ENCODE measurements around the gene SASH1.

Gene SASH1

GRCh38 chr6:148465670-148466069 is 123.0 kb downstream of the SASH1 start:
- no peak for DNase-seq (ENCODE audit: low spot score)
- TF ChIP-seq CTCF (conservative IDR thresholded peaks at IDR 0.05; ENCODE audit: low read depth), result no peak
- POLR2A ChIA-PET (ENCODE audit: low non-redundant PET), result no interaction called here
- CTCF ChIA-PET, result interaction anchor here (0.6 to 0.8 kb wide), 3 partner anchors 73 to 234 kb away, joined by 3 to 4 read pairs (median 3); no protein-coding TSS in a partner anchor
- no peak overlapping the region for H3K27ac ChIP-seq

- no peak for TF ChIP-seq CTCF (conservative IDR thresholded peaks at IDR 0.05; ENCODE audit: low read depth)
- no peak for DNase-seq (ENCODE audit: low spot score)
- ChIA-PET POLR2A (ENCODE audit: low non-redundant PET) (no interaction called here), CTCF (interaction anchor here (0.6 kb wide), 2 partner anchors 73 to 78 kb away, joined by 3 to 4 read pairs; no protein-coding TSS in a partner anchor)
- no peak overlapping the region for H3K27ac ChIP-seq
Measured at GRCh38 chr6:148466158-148466557, 123.5 kb downstream of the SASH1 start.

GRCh38 chr6:148467926-148468325 is 125.3 kb downstream of the SASH1 start:
- POLR2A ChIA-PET (ENCODE audit: low non-redundant PET), result no interaction called here
- no peak overlapping the region for H3K27ac ChIP-seq
- no peak for TF ChIP-seq CTCF (conservative IDR thresholded peaks at IDR 0.05; ENCODE audit: low read depth)
- no peak for DNase-seq (ENCODE audit: low spot score)
- CTCF ChIA-PET, result interaction anchor here (0.6 to 0.7 kb wide), 2 partner anchors 134 to 310 kb away, joined by 5 to 6 read pairs; no protein-coding TSS in a partner anchor

GRCh38 chr6:148470156-148470555 is 127.5 kb downstream of the SASH1 start:
- ChIA-PET CTCF (no interaction called here), POLR2A (ENCODE audit: low non-redundant PET) (no interaction called here)
- DNase-seq (ENCODE audit: low spot score), result no peak
- TF ChIP-seq CTCF (conservative IDR thresholded peaks at IDR 0.05; ENCODE audit: low read depth), result no peak
- no peak overlapping the region for H3K27ac ChIP-seq

- ChIA-PET POLR2A (ENCODE audit: low non-redundant PET) (no interaction called here), CTCF (interaction anchor here (0.7 kb wide), 1 partner anchor 11 kb away, joined by 3 read pairs; no protein-coding TSS in a partner anchor)
- TF ChIP-seq CTCF (conservative IDR thresholded peaks at IDR 0.05; ENCODE audit: low read depth), result no peak
- no peak for DNase-seq (ENCODE audit: low spot score)
- no peak overlapping the region for H3K27ac ChIP-seq
Measured at GRCh38 chr6:148470606-148471465, 128.2 kb downstream of the SASH1 start.

- CTCF ChIA-PET, result no interaction called here
Measured at GRCh38 chr6:148471624-148472159, 129.1 kb downstream of the SASH1 start.

More at GRCh38 chr6:148471624-148472159, 129.1 kb downstream of the SASH1 start:
- H3K27ac ChIP-seq, result no peak overlapping the region
- no peak for DNase-seq (ENCODE audit: low spot score)
- POLR2A ChIA-PET (ENCODE audit: low non-redundant PET), result no interaction called here
- no peak for TF ChIP-seq CTCF (conservative IDR thresholded peaks at IDR 0.05; ENCODE audit: low read depth)

All from RWPE1 (cell line).